HG03159 (cell line): Measurements from ENCODE around the gene ANKRD30B.
"Not testable (repeated sequence)": the region's sequence is repeated elsewhere in the genome, so short reads cannot be mapped to it uniquely, and the experiment has no call there.

ENCODE experiments used
- ATAC-seq: cut with Tn5 transposase; IDR thresholded peaks from one replicate; pipeline ENCODE4 v1.9.1; 2021; ENCODE audit warnings: mild to moderate bottlenecking, moderate library complexity; ENCODE audit not compliant: unreplicated experiment

ANKRD30B gene, protein sequence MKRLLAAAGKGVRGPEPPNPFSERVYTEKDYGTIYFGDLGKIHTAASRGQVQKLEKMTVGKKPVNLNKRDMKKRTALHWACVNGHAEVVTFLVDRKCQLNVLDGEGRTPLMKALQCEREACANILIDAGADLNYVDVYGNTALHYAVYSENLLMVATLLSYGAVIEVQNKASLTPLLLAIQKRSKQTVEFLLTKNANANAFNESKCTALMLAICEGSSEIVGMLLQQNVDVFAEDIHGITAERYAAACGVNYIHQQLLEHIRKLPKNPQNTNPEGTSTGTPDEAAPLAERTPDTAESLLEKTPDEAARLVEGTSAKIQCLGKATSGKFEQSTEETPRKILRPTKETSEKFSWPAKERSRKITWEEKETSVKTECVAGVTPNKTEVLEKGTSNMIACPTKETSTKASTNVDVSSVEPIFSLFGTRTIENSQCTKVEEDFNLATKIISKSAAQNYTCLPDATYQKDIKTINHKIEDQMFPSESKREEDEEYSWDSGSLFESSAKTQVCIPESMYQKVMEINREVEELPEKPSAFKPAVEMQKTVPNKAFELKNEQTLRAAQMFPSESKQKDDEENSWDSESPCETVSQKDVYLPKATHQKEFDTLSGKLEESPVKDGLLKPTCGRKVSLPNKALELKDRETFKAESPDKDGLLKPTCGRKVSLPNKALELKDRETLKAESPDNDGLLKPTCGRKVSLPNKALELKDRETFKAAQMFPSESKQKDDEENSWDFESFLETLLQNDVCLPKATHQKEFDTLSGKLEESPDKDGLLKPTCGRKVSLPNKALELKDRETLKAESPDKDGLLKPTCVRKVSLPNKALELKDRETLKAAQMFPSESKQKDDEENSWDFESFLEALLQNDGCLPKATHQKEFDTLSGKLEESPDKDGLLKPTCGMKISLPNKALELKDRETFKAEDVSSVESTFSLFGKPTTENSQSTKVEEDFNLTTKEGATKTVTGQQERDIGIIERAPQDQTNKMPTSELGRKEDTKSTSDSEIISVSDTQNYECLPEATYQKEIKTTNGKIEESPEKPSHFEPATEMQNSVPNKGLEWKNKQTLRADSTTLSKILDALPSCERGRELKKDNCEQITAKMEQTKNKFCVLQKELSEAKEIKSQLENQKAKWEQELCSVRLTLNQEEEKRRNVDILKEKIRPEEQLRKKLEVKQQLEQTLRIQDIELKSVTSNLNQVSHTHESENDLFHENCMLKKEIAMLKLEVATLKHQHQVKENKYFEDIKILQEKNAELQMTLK (N-terminal part only)

DNA sequence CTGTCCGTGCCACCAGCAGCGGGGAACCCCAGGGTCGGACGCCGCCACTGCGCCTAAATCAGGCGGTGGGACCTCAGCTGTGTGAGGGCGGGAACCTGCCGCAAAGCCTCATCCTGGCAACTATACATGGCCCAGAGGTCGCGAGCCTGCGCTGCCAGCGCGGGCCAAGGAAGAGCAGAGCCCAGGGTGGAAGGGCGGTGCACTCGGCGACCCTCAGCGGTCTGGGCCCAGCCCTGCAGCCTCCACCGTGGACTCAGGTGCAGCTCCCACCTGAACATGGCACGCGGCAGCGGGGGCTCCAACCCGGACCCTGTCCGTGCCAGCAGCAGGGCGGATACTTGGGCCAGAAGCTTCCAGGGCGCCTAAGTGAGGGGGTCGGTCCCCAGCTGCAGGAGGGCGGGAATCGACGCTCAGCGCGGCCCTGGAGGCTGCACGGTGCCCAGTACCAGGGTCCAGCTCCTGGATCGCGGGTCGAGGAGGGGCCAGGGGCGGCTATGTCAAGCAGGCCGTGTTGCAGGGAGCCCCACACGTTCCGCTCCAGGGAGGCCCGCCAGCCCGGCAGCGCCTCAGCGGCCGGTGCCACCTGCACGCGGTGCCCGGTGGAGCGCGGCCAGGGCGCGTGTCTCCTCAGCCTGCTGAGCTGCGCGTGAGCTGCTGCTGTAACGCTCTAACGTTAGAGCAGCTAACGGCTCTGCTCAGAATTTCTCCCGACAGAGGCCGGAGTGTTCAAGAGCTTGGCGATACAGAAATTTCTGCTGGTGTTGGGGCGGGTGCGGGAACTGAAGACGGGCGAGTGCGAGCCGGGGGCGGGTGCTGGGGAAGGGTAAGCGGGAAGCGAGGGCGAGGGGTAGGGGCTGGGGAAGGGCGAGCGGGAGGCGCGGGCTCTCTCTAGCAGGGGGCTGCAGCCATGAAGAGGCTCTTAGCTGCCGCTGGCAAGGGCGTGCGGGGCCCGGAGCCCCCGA is at the start of gene ANKRD30B:
TSS of gene ANKRD30B (plus strand) at position 660 of the 962 bp plus-strand sequence. CDS start at position 908, 248 bp downstream.
- ATAC-seq = no peak

DNA sequence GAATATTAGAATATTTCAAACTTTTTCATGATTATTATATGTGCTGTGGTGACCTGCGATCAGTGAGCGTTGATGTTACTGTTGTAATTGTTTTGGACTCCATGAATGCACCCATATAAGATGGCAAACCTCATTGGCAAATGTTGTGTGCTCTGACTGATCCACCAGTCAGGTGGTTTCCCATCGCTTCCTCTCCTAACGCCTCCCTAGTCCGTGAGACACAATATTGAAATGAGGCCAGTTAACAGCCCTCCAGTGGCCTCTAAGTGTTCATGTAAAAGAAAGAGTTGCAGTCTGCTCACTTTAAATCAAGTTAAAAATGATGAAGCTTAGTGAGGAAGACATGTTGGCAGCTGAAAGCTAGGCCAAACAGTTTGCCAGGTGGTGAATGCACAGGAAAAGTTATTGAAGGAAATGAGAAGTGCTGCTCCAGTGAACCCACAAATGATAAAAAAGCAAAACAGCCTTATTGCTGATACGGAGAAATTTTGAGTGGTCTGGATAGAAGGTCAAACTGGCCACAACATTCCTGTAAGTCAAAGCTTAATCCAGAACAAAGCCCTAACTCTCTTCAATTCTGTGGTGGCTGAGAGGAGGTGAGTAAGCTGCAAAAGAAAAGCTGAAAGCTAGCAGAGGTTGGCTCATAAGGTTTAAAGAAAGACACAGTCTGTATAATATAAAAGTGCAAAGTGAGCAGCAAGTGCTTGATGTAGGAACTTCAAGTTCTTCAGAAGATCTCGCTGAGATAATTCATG is 46.5 kb upstream of the ANKRD30B start:
- not testable (repeated sequence) for ATAC-seq

DNA sequence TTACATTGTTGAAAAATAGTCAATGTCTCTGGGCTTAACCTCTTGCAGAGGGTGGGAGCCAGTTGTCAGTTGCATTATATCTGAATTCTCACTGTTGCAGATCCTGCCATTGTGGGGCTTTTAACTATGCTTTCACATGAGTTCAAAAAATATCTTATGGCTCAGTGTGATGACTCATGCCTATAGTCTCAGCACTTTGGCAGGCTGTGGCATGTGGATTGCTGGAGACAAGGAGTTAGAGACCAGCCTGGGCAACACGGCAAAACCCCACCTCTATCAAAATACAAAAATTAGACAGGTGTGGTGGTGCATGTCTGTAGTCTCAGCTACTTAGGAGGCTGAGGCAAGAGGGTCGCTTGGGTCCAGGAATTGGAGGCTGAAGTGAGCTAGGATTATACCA is 38.2 kb upstream of the ANKRD30B start:
- ATAC-seq = not testable (repeated sequence)

DNA sequence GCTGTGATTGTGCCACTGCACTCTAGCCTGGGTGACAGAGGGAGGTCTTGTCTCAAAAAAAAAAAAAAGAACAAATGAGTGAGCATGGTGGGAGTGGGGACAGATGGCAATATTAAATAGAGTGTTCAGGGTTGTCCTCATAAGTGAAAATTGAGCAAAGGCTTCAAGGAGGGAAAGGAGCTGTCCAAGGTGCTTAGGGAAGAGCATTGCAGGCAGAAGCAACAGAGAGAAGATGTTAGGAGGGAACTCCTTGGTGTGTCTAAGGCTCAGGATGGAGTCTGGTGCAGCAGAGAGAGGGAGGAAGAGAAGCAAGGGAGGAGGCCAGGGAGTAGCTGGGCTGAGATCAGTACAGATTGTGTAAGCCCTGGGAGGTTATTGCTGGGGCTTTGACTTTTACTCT is 26.4 kb upstream of the ANKRD30B start:
- not testable (repeated sequence) for ATAC-seq

DNA sequence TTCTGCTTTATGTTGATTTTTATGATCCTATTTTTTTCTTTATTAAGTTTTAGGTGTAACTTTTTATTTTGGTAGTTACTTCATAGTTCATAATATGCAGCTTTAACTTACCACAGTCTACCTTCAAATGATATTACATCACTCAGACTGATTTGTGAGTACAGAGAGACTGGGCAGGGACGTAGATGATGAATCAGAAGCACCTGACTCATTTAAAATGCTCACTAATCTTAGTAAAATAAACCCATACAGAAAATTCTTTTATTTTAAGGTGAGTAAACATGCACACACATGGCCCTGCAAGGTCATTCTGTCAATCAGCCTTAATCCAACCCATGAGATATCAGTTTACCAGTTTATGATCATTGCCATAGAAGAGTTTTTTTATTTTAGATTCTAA is 8.9 kb upstream of the ANKRD30B start:
- ATAC-seq = not testable (repeated sequence)

DNA sequence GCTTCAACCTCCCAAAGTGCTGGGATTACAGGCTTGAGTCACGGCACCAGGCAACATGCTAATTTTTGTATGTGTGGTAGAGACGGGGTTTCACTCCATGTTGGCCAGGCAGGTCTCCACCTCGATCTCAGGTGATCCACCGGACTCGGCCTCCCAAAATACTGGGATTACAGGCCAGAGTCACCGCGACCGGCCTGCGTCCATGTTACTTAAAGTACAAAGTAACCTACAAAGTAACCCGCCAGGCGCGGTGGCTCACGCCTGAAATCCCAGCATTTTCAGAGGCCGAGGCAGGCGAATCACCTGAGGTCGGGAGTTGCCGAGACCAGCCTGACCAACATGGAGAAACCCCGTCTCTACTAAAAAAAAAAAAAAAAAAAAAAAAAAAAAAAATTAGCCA is 1.1 kb upstream of the ANKRD30B start:
- ATAC-seq = no peak

DNA sequence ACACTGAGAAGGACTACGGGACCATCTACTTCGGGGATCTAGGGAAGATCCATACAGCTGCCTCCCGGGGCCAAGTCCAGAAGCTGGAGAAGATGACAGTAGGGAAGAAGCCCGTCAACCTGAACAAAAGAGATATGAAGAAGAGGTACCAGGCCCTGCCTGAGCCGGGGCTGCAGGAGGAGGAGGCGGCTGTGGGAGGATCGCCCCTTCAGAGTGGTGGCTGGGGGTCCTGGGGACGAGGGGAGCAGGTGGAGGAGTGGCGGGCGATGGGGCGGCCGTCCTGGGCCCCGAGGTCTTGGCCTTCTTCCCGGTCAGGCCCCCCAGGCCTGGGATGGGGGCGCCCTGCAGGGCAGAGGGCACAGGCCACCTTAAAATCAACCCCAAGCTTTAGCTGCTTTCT is 524 bp downstream of the ANKRD30B start:
- no peak for ATAC-seq

DNA sequence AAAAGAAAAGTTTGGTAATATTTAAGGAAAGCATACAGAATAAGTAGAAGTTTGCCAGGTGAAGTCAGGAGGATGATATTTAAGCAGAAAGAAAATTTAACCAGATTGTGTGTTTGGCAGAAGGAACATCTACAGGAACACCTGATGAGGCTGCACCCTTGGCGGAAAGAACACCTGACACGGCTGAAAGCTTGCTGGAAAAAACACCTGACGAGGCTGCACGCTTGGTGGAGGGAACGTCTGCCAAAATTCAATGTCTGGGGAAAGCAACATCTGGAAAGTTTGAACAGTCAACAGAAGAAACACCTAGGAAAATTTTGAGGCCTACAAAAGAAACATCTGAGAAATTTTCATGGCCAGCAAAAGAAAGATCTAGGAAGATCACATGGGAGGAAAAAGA is 15.6 kb downstream of the ANKRD30B start:
- ATAC-seq = not testable (repeated sequence)

DNA sequence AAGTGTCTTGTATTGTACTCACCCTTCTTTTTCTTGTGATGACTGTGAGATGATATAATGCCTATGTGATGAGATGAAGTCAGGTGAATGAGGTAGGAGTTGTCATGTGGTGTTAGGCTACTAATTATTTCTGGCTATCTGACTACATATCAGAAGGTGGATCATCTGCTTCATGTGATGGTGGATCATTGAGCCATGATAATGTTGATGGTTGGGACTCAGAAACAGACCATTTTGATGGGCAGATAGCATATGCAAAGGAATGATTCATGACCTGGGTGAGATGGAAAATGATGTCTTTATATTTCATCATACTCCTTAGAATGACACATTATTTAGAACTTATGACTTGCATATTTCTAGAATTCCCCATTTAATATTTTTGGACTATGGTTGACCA is 19.5 kb downstream of the ANKRD30B start:
- no peak for ATAC-seq

DNA sequence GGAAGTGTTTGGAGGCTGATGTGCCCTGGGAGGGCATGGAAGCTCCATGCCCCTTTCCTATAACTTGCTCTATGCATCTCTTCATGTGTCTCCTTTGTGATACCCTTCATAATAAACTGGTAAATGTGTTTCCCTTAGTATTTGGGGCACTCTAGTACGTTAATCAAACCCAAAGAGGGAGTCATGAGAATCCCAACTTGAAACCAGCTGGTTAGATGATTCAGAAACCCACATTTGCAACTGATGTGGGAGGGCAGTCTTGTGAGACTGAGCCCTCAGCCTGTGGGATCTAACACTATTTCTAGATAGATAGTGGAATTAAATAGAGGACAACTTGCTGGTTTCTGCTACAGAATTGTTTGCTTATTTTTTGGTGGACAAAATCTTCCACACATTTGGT is 20.3 kb downstream of the ANKRD30B start:
- no peak for ATAC-seq

DNA sequence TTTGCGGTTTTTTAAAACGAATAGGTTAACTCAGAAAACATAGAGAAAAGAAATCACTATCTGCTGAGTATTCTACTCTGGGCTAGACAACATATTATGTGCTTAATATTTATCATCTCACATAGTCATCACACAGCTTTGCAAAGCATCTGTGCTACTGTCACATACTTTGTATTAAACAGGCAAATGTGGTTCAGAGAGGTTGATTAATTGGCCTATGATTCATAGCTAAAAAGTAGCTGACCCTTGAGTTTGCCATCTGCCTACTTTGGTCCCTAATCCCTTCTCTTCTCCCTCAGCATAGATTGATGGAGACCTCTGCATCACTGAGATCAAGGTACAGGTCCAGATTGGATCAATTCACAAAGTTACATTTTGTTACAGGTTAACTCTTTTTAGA is 21.4 kb downstream of the ANKRD30B start:
- no peak for ATAC-seq

DNA sequence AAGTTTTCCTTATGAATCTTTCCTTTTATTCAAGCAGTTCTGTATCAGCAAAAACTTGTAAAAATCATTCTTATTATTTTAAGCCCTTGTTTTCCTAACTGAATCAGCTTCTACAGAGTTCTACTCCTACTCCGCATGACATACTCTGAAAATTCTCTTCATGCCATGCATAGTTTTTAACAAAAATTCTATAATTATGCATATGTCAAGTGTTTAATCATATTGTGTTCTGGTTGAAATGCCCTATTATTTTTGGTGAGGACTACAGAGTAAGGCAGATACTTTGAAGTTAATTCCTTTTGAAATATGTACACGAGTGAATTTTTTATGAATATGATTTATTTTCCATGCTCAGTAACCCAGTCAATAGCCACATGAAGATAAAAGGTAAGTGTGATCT is 28.8 kb downstream of the ANKRD30B start:
- no peak for ATAC-seq

DNA sequence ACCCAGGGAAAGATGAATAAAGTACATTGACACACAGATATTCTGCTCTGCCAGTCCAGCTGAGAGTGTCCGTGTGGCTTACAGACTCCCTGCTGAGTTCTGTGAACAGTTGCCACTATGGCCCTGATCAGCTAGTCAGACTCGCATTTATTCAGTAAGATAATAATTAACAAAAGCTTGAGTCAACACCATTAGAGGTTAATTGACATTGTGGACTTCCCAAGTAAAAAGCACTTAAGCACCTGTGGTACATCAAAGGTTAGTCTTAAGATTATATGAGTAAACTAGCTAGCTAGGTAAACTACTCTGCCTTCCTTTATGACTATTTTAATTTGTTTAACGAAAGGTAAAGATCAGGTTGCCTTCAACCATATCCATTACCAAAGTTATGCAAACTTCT is 33.7 kb downstream of the ANKRD30B start:
- no peak for ATAC-seq

DNA sequence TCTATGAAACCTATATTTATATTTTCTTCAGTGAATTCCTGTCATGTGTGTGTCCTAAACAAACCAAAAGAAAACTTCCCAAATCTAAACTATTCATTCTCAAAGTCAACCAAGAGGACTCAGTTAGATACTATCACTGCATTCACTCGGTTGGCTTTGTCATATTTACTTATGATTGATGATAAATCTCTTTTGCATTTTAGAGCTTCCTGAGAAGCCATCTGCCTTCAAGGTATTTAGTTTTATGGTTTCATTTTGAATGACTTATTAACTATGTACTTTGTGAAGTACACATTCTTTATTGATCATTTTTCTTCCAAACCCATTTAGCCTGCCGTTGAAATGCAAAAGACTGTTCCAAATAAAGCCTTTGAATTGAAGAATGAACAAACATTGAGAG is 36.2 kb downstream of the ANKRD30B start:
- ATAC-seq = no peak

DNA sequence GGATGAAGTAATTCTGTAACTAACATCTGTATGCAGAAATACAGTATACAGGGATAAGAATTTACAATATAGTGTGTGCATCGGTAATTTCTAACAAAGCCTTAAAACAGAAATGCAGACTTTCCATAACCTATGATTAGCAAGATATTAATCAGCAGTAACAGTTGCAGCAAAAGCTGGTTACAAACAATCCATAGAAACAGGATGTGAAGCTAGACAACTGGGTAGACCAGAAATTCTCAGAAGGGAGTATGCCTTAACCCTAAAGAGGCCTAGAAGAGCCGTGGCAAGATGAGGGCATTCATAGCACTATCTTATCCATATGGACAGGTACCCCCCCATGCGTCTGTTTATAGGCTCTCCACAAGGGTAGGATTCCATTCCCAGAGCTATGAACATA is 48.9 kb downstream of the ANKRD30B start:
- ATAC-seq = not testable (repeated sequence)

DNA sequence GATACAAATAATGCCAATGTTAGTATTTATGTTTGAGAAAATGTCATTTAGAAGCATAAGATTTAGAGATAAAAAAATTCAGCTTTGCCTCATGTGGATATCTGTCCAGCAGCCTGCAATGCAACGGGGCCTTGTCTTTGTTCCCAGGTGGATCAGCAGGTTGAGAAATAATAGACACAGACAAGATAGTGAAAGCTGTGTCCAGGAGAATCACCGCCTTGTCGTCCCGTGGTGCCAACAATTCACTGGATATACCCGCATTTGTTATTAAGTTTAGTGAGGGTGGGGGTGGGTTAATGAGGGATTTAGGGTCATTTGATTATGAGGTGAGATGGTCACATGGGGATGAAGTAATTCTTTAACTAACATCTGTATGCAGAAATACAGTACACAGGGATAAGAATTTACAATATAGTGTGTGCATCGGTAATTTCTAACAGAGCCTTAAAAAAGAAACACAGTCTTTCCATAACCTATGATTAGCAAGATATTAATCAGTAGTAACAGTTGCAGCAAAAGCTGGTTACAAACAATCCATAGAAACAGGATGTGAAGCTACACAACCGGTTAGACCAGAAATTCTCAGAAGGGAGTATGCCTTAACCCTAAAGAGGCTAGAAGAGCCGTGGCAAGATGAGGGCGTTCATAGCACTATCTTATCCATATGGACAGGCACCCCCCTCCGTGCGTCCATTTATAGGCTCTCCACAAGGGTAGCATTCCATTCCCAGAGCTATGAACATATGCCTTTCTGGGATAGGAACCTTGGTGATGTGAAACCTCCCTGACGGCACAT is 50.2 kb downstream of the ANKRD30B start:
- not testable (repeated sequence) for ATAC-seq

DNA sequence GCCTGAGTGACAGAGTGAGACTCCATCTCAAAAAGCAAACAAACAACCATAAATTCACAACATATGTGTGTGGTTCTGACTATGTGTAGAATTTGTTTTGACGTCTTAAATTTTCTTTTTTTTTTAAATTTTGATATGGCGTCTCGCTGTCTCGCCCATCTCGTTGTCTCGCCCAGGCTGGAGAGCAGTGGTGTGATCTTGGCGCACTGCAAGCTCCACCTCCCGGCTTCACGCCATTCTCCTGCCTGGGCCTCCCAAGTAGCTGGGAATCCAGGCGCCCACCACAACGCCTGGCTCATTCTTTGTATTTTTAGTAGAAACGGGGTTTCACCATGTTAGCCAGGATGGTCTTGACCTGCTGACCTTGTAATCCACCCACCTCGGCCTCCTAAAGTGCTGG is 63.1 kb downstream of the ANKRD30B start:
- ATAC-seq = not testable (repeated sequence)

DNA sequence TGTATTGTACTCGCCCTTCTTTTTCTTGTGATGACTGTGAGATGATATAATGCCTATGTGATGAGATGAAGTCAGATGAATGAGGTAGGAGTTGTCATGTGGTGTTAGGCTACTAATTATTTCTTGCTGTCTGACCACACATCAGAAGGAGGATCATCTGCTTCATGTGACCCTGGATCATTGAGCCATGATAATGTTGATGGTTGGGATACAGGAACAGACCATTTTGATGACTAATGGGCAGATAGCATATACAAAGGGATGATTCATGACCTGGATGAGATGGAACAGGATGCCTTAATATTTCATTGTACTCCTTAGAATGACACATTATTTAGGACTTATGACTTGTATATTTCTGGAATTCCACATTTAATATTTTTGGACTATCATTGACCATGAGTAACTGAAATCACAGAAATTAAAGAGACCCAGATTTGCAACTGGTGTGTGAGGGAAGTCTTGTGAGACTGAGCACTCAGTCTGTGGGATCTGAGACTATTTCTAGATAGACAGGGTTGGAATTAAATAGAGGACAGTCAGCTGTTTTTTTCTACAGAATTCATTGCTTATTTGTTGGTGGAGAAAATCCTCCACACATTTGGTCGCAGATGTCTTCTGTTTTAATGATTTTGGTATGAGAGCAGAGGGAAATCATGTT is 79.1 kb downstream of the ANKRD30B start:
- not testable (repeated sequence) for ATAC-seq
